GM12873 (cell line): ENCODE data around the gene BSN.

ENCODE experiments used
- CTCF ChIP-seq: IDR thresholded peaks from 2 replicates; pipeline ENCODE4 v1.5.1; 2012; ENCODE audit warnings: low read depth, mild to moderate bottlenecking, moderate library complexity, low read length, control low read depth; ENCODE audit not compliant: insufficient read depth; ENCODE audit errors: missing control alignments

The BSN gene

GRCh38 chr3:49657208-49657915 lies 103.1 kb downstream of the BSN start:
- no peak for TF ChIP-seq CTCF

GRCh38 chr3:49658711-49659110 lies 104.4 kb downstream of the BSN start:
- TF ChIP-seq CTCF, result no peak

GRCh38 chr3:49659756-49660155 lies 105.5 kb downstream of the BSN start:
- no peak for TF ChIP-seq CTCF

DNA sequence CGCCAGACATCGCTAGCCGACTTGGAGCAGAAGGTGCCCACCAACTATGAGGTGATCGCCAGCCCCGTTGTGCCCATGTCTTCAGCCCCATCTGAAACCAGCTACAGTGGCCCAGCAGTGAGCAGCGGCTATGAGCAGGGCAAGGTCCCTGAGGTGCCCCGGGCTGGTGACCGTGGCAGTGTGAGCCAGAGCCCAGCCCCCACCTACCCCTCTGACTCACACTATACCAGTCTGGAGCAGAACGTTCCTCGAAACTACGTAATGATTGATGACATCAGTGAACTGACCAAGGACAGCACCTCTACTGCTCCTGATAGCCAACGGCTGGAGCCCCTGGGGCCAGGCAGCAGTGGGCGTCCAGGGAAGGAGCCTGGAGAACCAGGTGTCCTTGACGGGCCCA lies 107.0 kb downstream of the BSN start:
- TF ChIP-seq CTCF, result no peak

- TF ChIP-seq CTCF, result no peak
Observed at GRCh38 chr3:49662021-49662420, 107.7 kb downstream of the BSN start.

DNA sequence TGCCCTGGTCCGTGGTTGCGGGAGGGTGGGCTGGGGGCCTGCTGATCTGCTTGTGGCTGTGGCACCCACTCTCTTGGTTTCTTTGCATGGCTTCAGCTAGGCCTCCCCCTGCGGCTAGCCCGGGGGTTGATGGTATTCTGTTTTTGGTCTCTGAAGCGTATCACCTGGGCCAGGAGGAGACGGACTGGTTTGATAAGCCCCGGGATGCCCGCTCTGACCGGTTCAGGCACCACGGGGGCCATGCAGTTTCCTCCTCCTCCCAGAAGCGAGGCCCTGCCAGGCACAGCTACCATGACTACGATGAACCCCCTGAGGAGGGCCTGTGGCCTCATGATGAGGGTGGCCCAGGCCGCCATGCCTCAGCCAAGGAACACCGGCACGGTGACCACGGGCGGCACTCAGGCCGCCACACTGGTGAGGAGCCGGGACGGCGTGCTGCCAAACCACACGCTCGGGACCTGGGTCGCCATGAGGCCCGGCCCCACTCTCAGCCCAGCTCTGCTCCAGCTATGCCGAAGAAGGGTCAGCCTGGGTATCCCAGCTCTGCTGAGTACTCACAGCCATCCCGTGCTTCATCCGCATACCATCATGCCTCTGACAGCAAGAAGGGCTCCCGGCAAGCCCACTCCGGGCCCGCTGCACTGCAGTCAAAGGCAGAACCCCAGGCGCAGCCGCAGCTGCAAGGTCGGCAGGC lies 108.6 kb downstream of the BSN start:
- no peak for TF ChIP-seq CTCF

DNA sequence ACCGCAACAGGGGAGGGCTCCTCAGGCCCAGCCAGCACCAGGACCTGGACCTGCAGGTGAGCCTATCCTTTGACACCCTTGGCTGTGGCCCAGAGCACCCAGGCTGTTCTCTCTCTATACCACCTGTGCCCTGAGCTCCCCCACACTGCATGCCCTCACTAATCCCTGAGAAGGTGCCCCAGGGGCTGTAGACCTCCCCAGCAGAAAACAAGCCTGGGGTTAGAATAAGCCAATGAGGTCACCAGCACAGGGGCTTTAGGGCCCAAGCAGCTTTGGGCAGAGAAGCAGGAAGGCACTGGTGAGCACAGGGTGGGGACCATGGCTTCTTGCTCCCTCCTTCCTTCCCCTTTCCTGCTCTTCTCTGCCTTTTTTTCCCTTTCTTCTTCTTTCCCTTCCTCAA lies 109.6 kb downstream of the BSN start:
- no peak for TF ChIP-seq CTCF
